Measurements from ENCODE around the gene SSTR1. TPM values are rescaled to one million over a fixed set of nuclear protein-coding genes. Genes with fewer than 3 reads are reported as not detected.
"Not testable (repeated sequence)": the region's sequence is repeated elsewhere in the genome, so short reads cannot be mapped to it uniquely, and the experiment has no call there.

SSTR1 gene
- total RNA-seq, 1 donor from 2014 or later = not detected

GRCh38 chr14:38187528-38187927, 20.2 kb upstream of the SSTR1 start:
- Histone ChIP-seq H2AFZ (replicated peaks) (no peak overlapping the region), H3K27ac (no peak overlapping the region), H4K20me1 (ENCODE audit: low read depth) (no peaks in the 10 kb centered on the region), H3K4me2 (no peak overlapping the region), H3K4me1 (peaks cover 3% of the 10 kb centered on the region), H3K9me3 (ENCODE audit: low read depth) (no peaks in the 10 kb centered on the region), H3F3A (ENCODE audit: low read depth) (no peaks in the 10 kb centered on the region), H3K27me3 (peaks cover 19% of the 10 kb centered on the region), H3K79me2 (ENCODE audit: low read depth) (no peaks in the 10 kb centered on the region), H3K9ac (no peak overlapping the region), H3K36me3 (no peaks in the 10 kb centered on the region), H3K4me3 (no peak overlapping the region)
- Mint-ChIP-seq H3K4me3 (no peak overlapping the region), H3K36me3 (no peaks in the 10 kb centered on the region), H3K4me1 (peaks cover 4% of the 10 kb centered on the region), H3K27me3 (ENCODE audit: insufficient read depth, low read depth) (peaks cover 2% of the 10 kb centered on the region), H3K9me3 (no peaks in the 10 kb centered on the region), H3K27ac (no peak overlapping the region)
- no peak for DNase-seq (ENCODE audit: low spot score)
- TF ChIP-seq EZH2phosphoT487 (IDR thresholded peaks at IDR 0.05) (no peak), CTCF (IDR thresholded peaks at IDR 0.05) (no peak)

- H3K27me3 ChIP-seq = peaks cover 36% of the 10 kb centered on the region
- no peak overlapping the region for H3K4me2 ChIP-seq
- H4K20me1 ChIP-seq (ENCODE audit: low read depth) = no peaks in the 10 kb centered on the region
- H3K27me3 Mint-ChIP-seq (ENCODE audit: insufficient read depth, low read depth) = peaks cover 2% of the 10 kb centered on the region
- H3K4me3 Mint-ChIP-seq = no peak overlapping the region
- H2AFZ ChIP-seq (replicated peaks) = no peak overlapping the region
- no peak for TF ChIP-seq EZH2 (IDR thresholded peaks at IDR 0.05)
- no peak for TF ChIP-seq CTCF (IDR thresholded peaks at IDR 0.05)
- TF ChIP-seq EZH2phosphoT487 (IDR thresholded peaks at IDR 0.05) = no peak
- H3K9me3 ChIP-seq (ENCODE audit: low read depth) = no peaks in the 10 kb centered on the region
- H3K36me3 ChIP-seq = no peaks in the 10 kb centered on the region
- H3K9me3 Mint-ChIP-seq = no peaks in the 10 kb centered on the region
- H3K27ac Mint-ChIP-seq = no peak overlapping the region
- H3K4me1 Mint-ChIP-seq = no peaks in the 10 kb centered on the region
- H3K36me3 Mint-ChIP-seq = no peaks in the 10 kb centered on the region
- H3K4me3 ChIP-seq = no peak overlapping the region
- H3F3A ChIP-seq (ENCODE audit: low read depth) = no peaks in the 10 kb centered on the region
- no peak for DNase-seq (ENCODE audit: low spot score)
- peaks cover 3% of the 10 kb centered on the region for H3K4me1 ChIP-seq
- H3K9ac ChIP-seq = no peak overlapping the region
- H3K27ac ChIP-seq = no peak overlapping the region
- H3K79me2 ChIP-seq (ENCODE audit: low read depth) = no peaks in the 10 kb centered on the region
Measured at GRCh38 chr14:38189930-38190726, 17.6 kb upstream of the SSTR1 start.

- not testable (repeated sequence) for H4K20me1 ChIP-seq (ENCODE audit: low read depth); H3K9ac ChIP-seq; H3K27me3 Mint-ChIP-seq (ENCODE audit: insufficient read depth, low read depth); H3K4me3 ChIP-seq; H3K27ac Mint-ChIP-seq; H3K79me2 ChIP-seq (ENCODE audit: low read depth); H3K9me3 ChIP-seq (ENCODE audit: low read depth); H3K4me1 ChIP-seq; DNase-seq (ENCODE audit: low spot score); H3K36me3 Mint-ChIP-seq; H2AFZ ChIP-seq (replicated peaks); H3K4me1 Mint-ChIP-seq; H3K27ac ChIP-seq; H3F3A ChIP-seq (ENCODE audit: low read depth); H3K4me3 Mint-ChIP-seq; H3K36me3 ChIP-seq; H3K9me3 Mint-ChIP-seq
- Histone ChIP-seq H3K27me3 (peaks cover 36% of the 10 kb centered on the region), H3K4me2 (peak overlapping the region; percentile 31)
Measured at GRCh38 chr14:38190846-38191245, 16.9 kb upstream of the SSTR1 start.

DNA sequence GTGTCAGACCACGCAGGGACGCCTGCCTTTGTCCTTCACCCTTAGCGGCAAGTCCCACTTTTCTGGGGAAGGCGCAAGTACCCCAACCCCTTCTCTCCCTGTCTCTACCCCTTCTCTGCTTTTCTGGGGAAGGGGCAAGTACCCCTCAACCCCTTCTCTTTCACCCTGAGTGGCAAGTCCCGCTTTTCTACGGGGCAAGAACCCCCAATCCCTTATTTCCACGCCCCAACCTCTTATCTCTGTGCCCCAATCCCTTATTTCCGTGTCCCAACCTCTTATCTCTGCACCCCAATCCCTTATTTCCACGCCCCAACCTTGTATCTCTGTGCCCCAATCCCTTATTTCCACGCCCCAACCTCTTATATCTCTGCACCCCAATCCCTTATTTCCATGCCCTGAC, 16.2 kb upstream of the SSTR1 start:
- not testable (repeated sequence) for H3K36me3 ChIP-seq; H3K4me3 ChIP-seq; H3F3A ChIP-seq (ENCODE audit: low read depth); H3K4me2 ChIP-seq; H3K4me3 Mint-ChIP-seq; H3K9me3 ChIP-seq (ENCODE audit: low read depth); H3K27ac ChIP-seq; H3K36me3 Mint-ChIP-seq; H3K27ac Mint-ChIP-seq; H2AFZ ChIP-seq (replicated peaks); H3K27me3 Mint-ChIP-seq (ENCODE audit: insufficient read depth, low read depth); H4K20me1 ChIP-seq (ENCODE audit: low read depth); H3K79me2 ChIP-seq (ENCODE audit: low read depth); H3K4me1 Mint-ChIP-seq; DNase-seq (ENCODE audit: low spot score); H3K9me3 Mint-ChIP-seq; H3K9ac ChIP-seq; H3K4me1 ChIP-seq
- H3K27me3 ChIP-seq = peaks cover 36% of the 10 kb centered on the region
